HCT116 (cell line): Measurements from ENCODE around the gene PTPMT1. TPM values are rescaled to one million over a fixed set of nuclear protein-coding genes. Genes with fewer than 3 reads are reported as not detected.
"Not testable (repeated sequence)": the region's sequence is repeated elsewhere in the genome, so short reads cannot be mapped to it uniquely, and the experiment has no call there.

Experiments
- ATAC-seq: fragments of 200-7000 bp; cut with Tn5 transposase; 2 replicates; pipeline ENCODE4 v1.9.1; 2020; ENCODE audit warnings: mild to moderate bottlenecking, moderate library complexity
- BruUV-seq: library from RNA; stranded (reverse); fragments of 400-500 nt; replicated peaks from 2 replicates; lab custom pipeline; 2021; lab: Mats Ljungman, UMichigan
- CTCF ChIA-PET: fragments of 300-600 bp; sonication (Branson Sonifier 250); formaldehyde crosslinking; loops from one replicate; lab custom pipeline; 2021; ENCODE audit warnings: antibody characterized with exemption; lab: Charles Lee
- POLR2A ChIA-PET: fragments of 300-600, 350-600 bp; sonication (Branson Sonifier 250); formaldehyde crosslinking; loops from one replicate; lab custom pipeline; 2021; ENCODE audit warnings: antibody characterized with exemption; lab: Charles Lee
- RAD21 ChIA-PET, 2 experiments: fragments of 300-600 bp; sonication (Branson Sonifier 250); formaldehyde crosslinking; loops; one replicate each; lab custom pipeline; 2023; ENCODE audit warnings: low total read pairs in 2 of 2; ENCODE audit not compliant: uncharacterized antibody in 2 of 2, unreplicated experiment in 2 of 2, low non-redundant PET in 1 of 2; lab: Charles Lee
- DNase-seq: peaks from one replicate; pipeline ENCODE4 v3.0.0-alpha.2; 2010; ENCODE audit warnings: low read depth, low spot score
- H2AFZ ChIP-seq: fragments of 200-600 bp; shearing (Covaris generic), sonication (generic); 2 replicates; pipeline ENCODE4 v1.6.1; 2017; ENCODE audit warnings: low read depth, mixed run types, mixed read lengths, antibody characterized with exemption, low read length; ENCODE audit not compliant: poor library complexity, severe bottlenecking
- H3K27ac ChIP-seq: 2 replicates; pipeline ENCODE4 v1.5.1; 2012; ENCODE audit warnings: low read depth, low read length
- H3K27me3 ChIP-seq: fragments of 200-600 bp; sonication (generic); 2 replicates; pipeline ENCODE4 v1.6.1; 2016; ENCODE audit warnings: mixed run types, low read length, mixed read lengths; ENCODE audit not compliant: insufficient read depth
- H3K36me3 ChIP-seq, 2 experiments: fragments of 200-500 bp in 1 of 2; fragments of 200-600 bp in 1 of 2; sonication (Bioruptor generic) in 1 of 2; sonication (generic) in 1 of 2; 2 replicates each; pipeline versions ENCODE4 v1.5.1 to v1.6.1; 2014 to 2016; ENCODE audit warnings: low read length in 2 of 2, inconsistent platforms in 1 of 2, mixed read lengths in 1 of 2, mixed run types in 1 of 2; ENCODE audit not compliant: insufficient read depth in 2 of 2, control insufficient read depth in 1 of 2
- H3K4me1 ChIP-seq, 2 experiments: fragments of 200-600 bp in 1 of 2; sonication (generic) in 1 of 2; 2 replicates each; pipeline versions ENCODE4 v1.5.1 to v1.6.1; 2012 to 2017; ENCODE audit warnings: low read length in 2 of 2, inconsistent platforms in 1 of 2, mild to moderate bottlenecking in 1 of 2, mixed read lengths in 1 of 2, mixed run types in 1 of 2, moderate library complexity in 1 of 2; ENCODE audit not compliant: insufficient read depth in 2 of 2, control insufficient read depth in 1 of 2
- H3K4me2 ChIP-seq: fragments of 200-600 bp; sonication (generic); 2 replicates; pipeline ENCODE4 v1.6.1; 2017; ENCODE audit warnings: mixed run types, low read length, mixed read lengths
- H3K4me3 ChIP-seq, 2 experiments: fragments of 200-600 bp in 1 of 2; sonication (generic) in 1 of 2; replicated peaks in 1 of 2; 2 replicates each; pipeline ENCODE4 v1.5.1; 2011 to 2016; ENCODE audit warnings: low read length in 2 of 2, control low read depth in 1 of 2, low read depth in 1 of 2, mild to moderate bottlenecking in 1 of 2, mixed read lengths in 1 of 2, mixed run types in 1 of 2
- H3K79me2 ChIP-seq: fragments of 200-600 bp; sonication (generic); 2 replicates; pipeline ENCODE4 v1.6.1; 2017; ENCODE audit warnings: mild to moderate bottlenecking, mixed run types, low read length, moderate library complexity, mixed read lengths; ENCODE audit not compliant: insufficient read depth
- H3K9ac ChIP-seq: fragments of 200-600 bp; sonication (generic); 2 replicates; pipeline ENCODE4 v1.6.1; 2016; ENCODE audit warnings: low read length, mixed read lengths
- H3K9me2 ChIP-seq: fragments of 200-600 bp; sonication (generic), shearing (Covaris generic); 2 replicates; pipeline ENCODE4 v1.6.1; 2017; ENCODE audit warnings: mixed run types, mild to moderate bottlenecking, moderate library complexity; ENCODE audit not compliant: insufficient read depth
- H3K9me3 ChIP-seq, 2 experiments: fragments of 200-500 bp in 1 of 2; fragments of 200-600 bp in 1 of 2; sonication (Bioruptor generic) in 1 of 2; sonication (generic) in 1 of 2; 2 replicates each; pipeline ENCODE4 v1.6.1; 2014 to 2017; ENCODE audit warnings: low read length in 2 of 2, mixed read lengths in 2 of 2, inconsistent platforms in 1 of 2, low read depth in 1 of 2, mild to moderate bottlenecking in 1 of 2, mixed run types in 1 of 2, moderate library complexity in 1 of 2; ENCODE audit not compliant: control insufficient read depth in 1 of 2, insufficient read depth in 1 of 2
- H4K20me1 ChIP-seq: fragments of 200-600 bp; sonication (generic), shearing (Covaris generic); 2 replicates; pipeline ENCODE4 v1.6.1; 2017; ENCODE audit warnings: mixed run types, mild to moderate bottlenecking, moderate library complexity; ENCODE audit not compliant: insufficient read depth
- EGR1 ChIP-seq: IDR thresholded peaks from 2 replicates; pipeline ENCODE4 v1.6.1; 2012; ENCODE audit warnings: low read depth
- JUND ChIP-seq: IDR thresholded peaks from 2 replicates; pipeline ENCODE4 v1.6.1; 2012
- SP1 ChIP-seq: IDR thresholded peaks from 2 replicates; pipeline ENCODE4 v1.6.1; 2012; ENCODE audit warnings: low read depth
- SRF ChIP-seq: IDR thresholded peaks from 2 replicates; pipeline ENCODE4 v1.6.1; 2012; ENCODE audit warnings: low read depth
- YY1 ChIP-seq: IDR thresholded peaks from 2 replicates; pipeline ENCODE4 v1.6.1; 2011; ENCODE audit warnings: low read length, low read depth, moderate library complexity, mild to moderate bottlenecking; ENCODE audit not compliant: insufficient replicate concordance; ENCODE audit errors: extremely low read depth
- ZNF274 ChIP-seq: fragments of 200-500 bp; sonication (Bioruptor generic); IDR thresholded peaks from 2 replicates; pipeline ENCODE4 v1.6.1; 2014; ENCODE audit warnings: mild to moderate bottlenecking, low read depth, low read length, inconsistent platforms
- intact Hi-C: fragments of 100-400 bp; cut with micrococcal nuclease; formaldehyde crosslinking; loops from 2 replicates; pipeline ENCODE4 v1.10.0; 2022
- total RNA-seq: library from RNA; stranded (reverse); gene quantifications from one replicate; pipeline ENCODE4 v1.2.1, GENCODE V29; 2021; ENCODE audit not compliant: unreplicated experiment
- TF ChIP-seq, protein P1 (sequence below): IDR thresholded peaks from 2 replicates; pipeline ENCODE4 v1.6.1; 2011; ENCODE audit warnings: mild to moderate bottlenecking, low read length, moderate library complexity; ENCODE audit not compliant: insufficient replicate concordance; ENCODE audit errors: extremely low read depth
- TF ChIP-seq, protein P2 (sequence below): IDR thresholded peaks from 2 replicates; pipeline ENCODE4 v1.6.1; 2012
- TF ChIP-seq, protein P3 (sequence below): IDR thresholded peaks from 2 replicates; pipeline ENCODE4 v1.6.1; 2012

PTPMT1 gene
- total RNA-seq, 1 experiment from 2014 or later, result 71.6 TPM

DNA sequence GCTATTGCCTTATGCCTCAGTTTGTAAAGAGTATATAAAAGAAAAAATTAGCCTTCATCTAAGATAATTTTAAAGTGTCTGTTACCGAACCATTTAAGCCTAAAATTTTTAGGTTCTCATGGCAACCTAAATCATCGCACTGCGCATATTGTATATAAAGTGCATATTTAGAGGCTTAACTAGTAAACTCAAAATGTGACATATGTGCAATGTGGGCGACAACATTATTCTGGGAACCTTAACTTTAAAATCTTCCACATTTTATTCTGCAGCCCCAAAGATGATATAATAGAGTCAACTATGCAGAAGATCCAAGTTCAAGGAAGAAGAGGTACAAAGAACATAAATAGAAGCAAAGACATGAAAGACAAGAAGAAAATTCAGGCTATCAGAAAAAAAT lies 35.4 kb upstream of the PTPMT1 start:
- Histone ChIP-seq H3K27me3 (no peaks in the 10 kb centered on the region), H3K9me3 (no peaks in the 10 kb centered on the region), H3K79me2 (peaks cover 100% of the 10 kb centered on the region), H3K27ac (no peak overlapping the region)
- no TSS peak for BruUV-seq
- no peak for DNase-seq
- TF ChIP-seq SRF (no peak), JUND (no peak), YY1 (no peak), ZNF274 (no peak), SP1 (no peak), EGR1 (no peak)
- TF ChIP-seq, protein P1, sequence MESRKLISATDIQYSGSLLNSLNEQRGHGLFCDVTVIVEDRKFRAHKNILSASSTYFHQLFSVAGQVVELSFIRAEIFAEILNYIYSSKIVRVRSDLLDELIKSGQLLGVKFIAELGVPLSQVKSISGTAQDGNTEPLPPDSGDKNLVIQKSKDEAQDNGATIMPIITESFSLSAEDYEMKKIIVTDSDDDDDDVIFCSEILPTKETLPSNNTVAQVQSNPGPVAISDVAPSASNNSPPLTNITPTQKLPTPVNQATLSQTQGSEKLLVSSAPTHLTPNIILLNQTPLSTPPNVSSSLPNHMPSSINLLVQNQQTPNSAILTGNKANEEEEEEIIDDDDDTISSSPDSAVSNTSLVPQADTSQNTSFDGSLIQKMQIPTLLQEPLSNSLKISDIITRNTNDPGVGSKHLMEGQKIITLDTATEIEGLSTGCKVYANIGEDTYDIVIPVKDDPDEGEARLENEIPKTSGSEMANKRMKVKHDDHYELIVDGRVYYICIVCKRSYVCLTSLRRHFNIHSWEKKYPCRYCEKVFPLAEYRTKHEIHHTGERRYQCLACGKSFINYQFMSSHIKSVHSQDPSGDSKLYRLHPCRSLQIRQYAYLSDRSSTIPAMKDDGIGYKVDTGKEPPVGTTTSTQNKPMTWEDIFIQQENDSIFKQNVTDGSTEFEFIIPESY, result no peak
- TF ChIP-seq, protein P2, sequence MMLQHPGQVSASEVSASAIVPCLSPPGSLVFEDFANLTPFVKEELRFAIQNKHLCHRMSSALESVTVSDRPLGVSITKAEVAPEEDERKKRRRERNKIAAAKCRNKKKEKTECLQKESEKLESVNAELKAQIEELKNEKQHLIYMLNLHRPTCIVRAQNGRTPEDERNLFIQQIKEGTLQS, result no peak
- TF ChIP-seq, protein P3, sequence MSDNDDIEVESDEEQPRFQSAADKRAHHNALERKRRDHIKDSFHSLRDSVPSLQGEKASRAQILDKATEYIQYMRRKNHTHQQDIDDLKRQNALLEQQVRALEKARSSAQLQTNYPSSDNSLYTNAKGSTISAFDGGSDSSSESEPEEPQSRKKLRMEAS, result no peak
- TF ChIP-seq, all 23 proteins: peak for 0
- ATAC-seq, result no peak
- H4K20me1 ChIP-seq, result peaks cover 17% of the 10 kb centered on the region; the same call in 1 of the 2 replicates
- intact Hi-C loops, result no loop called here
- H3K4me3 ChIP-seq, result no peak overlapping the region
- H3K4me1 ChIP-seq, result peaks cover 4 to 10% of the 10 kb centered on the region in 2 experiments; a peak in 3 of 4 replicates
- H3K36me3 ChIP-seq, result no peaks in the 10 kb centered on the region
- no peak overlapping the region for H2AFZ ChIP-seq
- no peak overlapping the region for H3K4me2 ChIP-seq
- H3K9me2 ChIP-seq, result no peaks in the 10 kb centered on the region
- POLR2A ChIA-PET, result no interaction called here
- RAD21 ChIA-PET, result no interaction called here
- CTCF ChIA-PET, result interaction anchor here (1.2 kb wide), 1 partner anchor 10 kb away, joined by 3 read pairs; no protein-coding TSS in a partner anchor
- no peak overlapping the region for H3K9ac ChIP-seq

DNA sequence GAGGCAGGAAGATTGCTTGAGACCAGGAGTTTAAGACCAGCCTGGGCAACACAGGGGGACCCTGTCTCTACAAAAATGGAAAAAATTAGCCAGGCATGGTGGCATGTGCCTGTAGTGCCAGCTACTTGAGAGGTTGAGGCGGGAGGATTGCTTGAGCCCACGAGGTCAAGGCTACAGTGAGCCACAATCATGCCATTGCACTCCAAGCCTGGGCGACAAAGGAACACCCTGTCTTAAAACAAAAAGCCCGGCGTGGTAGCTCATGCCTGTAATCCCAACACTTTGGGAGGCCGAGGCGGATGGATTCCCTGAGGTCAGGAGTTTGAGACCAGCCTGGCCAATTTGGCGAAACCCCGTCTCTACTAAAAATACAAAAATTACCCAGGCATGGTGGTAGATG lies 34.7 kb upstream of the PTPMT1 start:
- DNase-seq, POLR2A ChIA-PET, H3K27me3 ChIP-seq, H3K9ac ChIP-seq, H3K27ac ChIP-seq, intact Hi-C loops, H3K36me3 ChIP-seq, ATAC-seq, H3K9me3 ChIP-seq, H3K4me3 ChIP-seq, CTCF ChIA-PET, H2AFZ ChIP-seq, H3K9me2 ChIP-seq, H3K4me1 ChIP-seq, H3K4me2 ChIP-seq, RAD21 ChIA-PET, BruUV-seq: not testable (repeated sequence)
- peaks cover 100% of the 10 kb centered on the region for H3K79me2 ChIP-seq
- H4K20me1 ChIP-seq, result peaks cover 19% of the 10 kb centered on the region; the same call in 1 of the 2 replicates
